Fibroblast of the aortic adventitia (primary cell): ENCODE data around the gene SMOC1. TPM values are rescaled to one million over a fixed set of nuclear protein-coding genes. Genes with fewer than 3 reads are reported as not detected.

Experiments used
- DNase-seq: peaks from one replicate; pipeline ENCODE4 v3.0.0-alpha.2; 2010; ENCODE audit warnings: low read depth
- H3K4me3 ChIP-seq: 2 replicates; pipeline ENCODE4 v1.5.1; 2011; ENCODE audit warnings: low read depth, mild to moderate bottlenecking, control low read depth, low read length, moderate library complexity
- total RNA-seq: library from RNA; depleted of rRNA; stranded (reverse); fragments of >200 nt; gene quantifications from 2 replicates; pipeline ENCODE4 v1.2.3, GENCODE V29; 2012; ENCODE audit warnings: low replicate concordance
- TF ChIP-seq, protein P1 (sequence below): IDR thresholded peaks from 2 replicates; pipeline ENCODE4 v1.5.1; 2011; ENCODE audit warnings: mild to moderate bottlenecking, low read length, control low read depth, inconsistent platforms; ENCODE audit not compliant: insufficient read depth

Gene SMOC1
- total RNA-seq, 1 donor = 1.1 TPM

GRCh38 chr14:70064136-70064865 lies 185.1 kb downstream of the SMOC1 start:
- no peak overlapping the region for H3K4me3 ChIP-seq
- no peak for DNase-seq
- TF ChIP-seq, protein P1, sequence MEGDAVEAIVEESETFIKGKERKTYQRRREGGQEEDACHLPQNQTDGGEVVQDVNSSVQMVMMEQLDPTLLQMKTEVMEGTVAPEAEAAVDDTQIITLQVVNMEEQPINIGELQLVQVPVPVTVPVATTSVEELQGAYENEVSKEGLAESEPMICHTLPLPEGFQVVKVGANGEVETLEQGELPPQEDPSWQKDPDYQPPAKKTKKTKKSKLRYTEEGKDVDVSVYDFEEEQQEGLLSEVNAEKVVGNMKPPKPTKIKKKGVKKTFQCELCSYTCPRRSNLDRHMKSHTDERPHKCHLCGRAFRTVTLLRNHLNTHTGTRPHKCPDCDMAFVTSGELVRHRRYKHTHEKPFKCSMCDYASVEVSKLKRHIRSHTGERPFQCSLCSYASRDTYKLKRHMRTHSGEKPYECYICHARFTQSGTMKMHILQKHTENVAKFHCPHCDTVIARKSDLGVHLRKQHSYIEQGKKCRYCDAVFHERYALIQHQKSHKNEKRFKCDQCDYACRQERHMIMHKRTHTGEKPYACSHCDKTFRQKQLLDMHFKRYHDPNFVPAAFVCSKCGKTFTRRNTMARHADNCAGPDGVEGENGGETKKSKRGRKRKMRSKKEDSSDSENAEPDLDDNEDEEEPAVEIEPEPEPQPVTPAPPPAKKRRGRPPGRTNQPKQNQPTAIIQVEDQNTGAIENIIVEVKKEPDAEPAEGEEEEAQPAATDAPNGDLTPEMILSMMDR = no peak

DNA sequence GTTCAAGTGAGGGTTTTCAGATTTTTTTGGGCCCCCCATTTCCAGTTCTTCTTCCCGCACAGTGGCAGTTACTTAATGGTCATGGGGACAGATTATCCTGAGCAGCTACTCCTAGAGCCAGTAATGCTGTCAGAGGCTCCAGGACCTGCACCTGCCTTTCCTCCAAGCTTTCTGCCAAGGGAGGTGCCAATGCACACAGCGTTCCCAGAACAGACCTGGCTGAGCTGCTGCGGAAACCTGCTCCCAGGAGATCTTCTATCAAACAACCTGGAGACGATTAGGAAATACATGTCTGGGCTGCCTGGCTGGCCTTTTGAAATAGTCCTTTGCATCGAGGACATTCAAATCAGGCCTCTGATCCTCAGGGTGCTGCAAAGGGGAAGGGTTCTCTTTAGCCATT lies 188.6 kb downstream of the SMOC1 start:
- TF ChIP-seq, protein P1 = no peak
- DNase-seq = no peak
- H3K4me3 ChIP-seq = no peak overlapping the region

- TF ChIP-seq, protein P1 = no peak
- no peak overlapping the region for H3K4me3 ChIP-seq
- no peak for DNase-seq
Measured at GRCh38 chr14:70069186-70069585, 190.0 kb downstream of the SMOC1 start.

GRCh38 chr14:70073924-70074566 lies 194.8 kb downstream of the SMOC1 start:
- H3K4me3 ChIP-seq = no peak overlapping the region
- peak; percentile 67 for DNase-seq
- TF ChIP-seq, protein P1 = peak; percentile 80

- no peak overlapping the region for H3K4me3 ChIP-seq
- no peak for DNase-seq
- TF ChIP-seq, protein P1 = no peak
Measured at GRCh38 chr14:70077005-70077404, 197.8 kb downstream of the SMOC1 start.

- DNase-seq = no peak
- TF ChIP-seq, protein P1 = no peak
- no peak overlapping the region for H3K4me3 ChIP-seq
Measured at GRCh38 chr14:70077720-70078119, 198.5 kb downstream of the SMOC1 start.
